HG03460 (cell line): ENCODE results near the gene PMM1.
"Not testable (repeated sequence)": the region's sequence is repeated elsewhere in the genome, so short reads cannot be mapped to it uniquely, and the experiment has no call there.

Experiments used
- ATAC-seq: cut with Tn5 transposase; IDR thresholded peaks from one replicate; pipeline ENCODE4 v1.9.1; 2021; ENCODE audit not compliant: unreplicated experiment

The PMM1 gene

GRCh38 chr22:41564563-41564962 is 25.1 kb downstream of the PMM1 start:
- no peak for ATAC-seq

- ATAC-seq, result no peak
Observed at GRCh38 chr22:41563051-41563711, 26.5 kb downstream of the PMM1 start.

- ATAC-seq, result no peak
Observed at GRCh38 chr22:41562461-41562860, 27.2 kb downstream of the PMM1 start.

- no peak for ATAC-seq
Observed at GRCh38 chr22:41561788-41562187, 27.9 kb downstream of the PMM1 start.

- ATAC-seq, result no peak
Observed at GRCh38 chr22:41561335-41561734, 28.3 kb downstream of the PMM1 start.

GRCh38 chr22:41560095-41560471 is 29.6 kb downstream of the PMM1 start:
- no peak for ATAC-seq

GRCh38 chr22:41558241-41558630 is 31.4 kb downstream of the PMM1 start:
- not testable (repeated sequence) for ATAC-seq

GRCh38 chr22:41557401-41558240 is 32.0 kb downstream of the PMM1 start:
- no peak for ATAC-seq

GRCh38 chr22:41556561-41556960 is 33.1 kb downstream of the PMM1 start:
- no peak for ATAC-seq

- no peak for ATAC-seq
Observed at GRCh38 chr22:41555325-41555982, 34.2 kb downstream of the PMM1 start.

- no peak for ATAC-seq
Observed at GRCh38 chr22:41551877-41552582, 37.6 kb downstream of the PMM1 start.

- ATAC-seq, result no peak
Observed at GRCh38 chr22:41550952-41551491, 38.6 kb downstream of the PMM1 start.

- ATAC-seq, result no peak
Observed at GRCh38 chr22:41548830-41549211, 40.8 kb downstream of the PMM1 start.

- ATAC-seq, result no peak
Observed at GRCh38 chr22:41544671-41545476, 44.8 kb downstream of the PMM1 start.

GRCh38 chr22:41543854-41544670 is 45.6 kb downstream of the PMM1 start, which contains the start of gene POLR3H:
TSS of gene POLR3H (minus strand) at chr22:41544470. CDS start at chr22:41544101, 369 bp downstream.
- peak; percentile 93 for ATAC-seq

- ATAC-seq, result no peak
Observed at GRCh38 chr22:41542224-41542623, 47.4 kb downstream of the PMM1 start.

GRCh38 chr22:41541484-41541883 is 48.2 kb downstream of the PMM1 start:
- ATAC-seq, result no peak

- no peak for ATAC-seq
Observed at GRCh38 chr22:41540365-41540764, 49.3 kb downstream of the PMM1 start.

GRCh38 chr22:41540006-41540315 is 49.7 kb downstream of the PMM1 start:
- ATAC-seq, result no peak
